Naive thymus-derived CD8-positive, alpha-beta T cell (primary cell): Measurements from ENCODE around the gene VDR. TPM values are rescaled to one million over a fixed set of nuclear protein-coding genes. Genes with fewer than 3 reads are reported as not detected.
"Not testable (repeated sequence)": the region's sequence is repeated elsewhere in the genome, so short reads cannot be mapped to it uniquely, and the experiment has no call there.

Experiments
- ATAC-seq, 2 donors: fragments of 150-1000 bp; cut with Tn5 transposase in 1 of 2; sonication (Bioruptor Pico), chemical (Tn5 transposase) in 1 of 2; 1 replicate in 1 of 2; 2 replicates in 1 of 2; pipeline ENCODE4 v1.10.0; 2021; ENCODE audit warnings: mild to moderate bottlenecking in 2 of 2, moderate library complexity in 2 of 2
- POLR2A ChIA-PET: fragments of 350-600 bp; sonication (Branson Sonifier 250); formaldehyde crosslinking; loops from one replicate; lab custom pipeline; 2021; ENCODE audit warnings: antibody characterized with exemption; lab: Charles Lee
- DNase-seq, 10 donors: peaks; one replicate each; pipeline versions ENCODE4 v3.0.0 to v3.0.0-alpha.2; 2020 to 2022
- H3K27ac Mint-ChIP-seq, 10 donors: one replicate each; pipeline ENCODE4 v1.8.0; 2020 to 2022; ENCODE audit warnings: mild to moderate bottlenecking in 10 of 10, mixed read lengths in 10 of 10, moderate library complexity in 4 of 10, inconsistent platforms in 1 of 10
- H3K27me3 Mint-ChIP-seq, 5 donors: one replicate each; pipeline ENCODE4 v1.8.0; 2021 to 2022; ENCODE audit warnings: mixed read lengths in 5 of 5
- H3K36me3 Mint-ChIP-seq, 3 donors: one replicate each; pipeline ENCODE4 v1.8.0; 2020 to 2022; ENCODE audit warnings: mixed read lengths in 3 of 3, mild to moderate bottlenecking in 2 of 3, inconsistent platforms in 1 of 3
- H3K4me1 Mint-ChIP-seq, 4 donors: one replicate each; pipeline ENCODE4 v1.8.0; 2021 to 2022; ENCODE audit warnings: mixed read lengths in 4 of 4
- H3K4me3 Mint-ChIP-seq, 10 donors: one replicate each; pipeline ENCODE4 v1.8.0; 2020 to 2022; ENCODE audit warnings: mild to moderate bottlenecking in 10 of 10, mixed read lengths in 10 of 10, moderate library complexity in 6 of 10, inconsistent platforms in 1 of 10
- H3K9me3 Mint-ChIP-seq, 9 donors: one replicate each; pipeline ENCODE4 v1.8.0; 2020 to 2022; ENCODE audit warnings: mixed read lengths in 9 of 9, mild to moderate bottlenecking in 3 of 9, inconsistent platforms in 1 of 9, moderate library complexity in 1 of 9
- polyA plus RNA-seq, 3 donors: library from polyadenylated mRNA; unstranded; fragments of 300-500 nt; fragmentation: Illumina TruSeq; gene quantifications; one replicate each; pipeline ENCODE4 v1.2.3, GENCODE V29; 2021
- total RNA-seq, 8 experiments: library from RNA in 2 of 8; stranded (reverse) in 2 of 8; gene quantifications; one replicate each; pipeline ENCODE4 v1.2.3 and lab custom pipeline; 2021 to 2026

VDR gene
- total and polyA plus RNA-seq, 5 experiments from 2014 or later: 0.49 to 0.73 TPM; not detected in 3

- POLR2A ChIA-PET: interaction anchor here (1.0 to 22.6 kb wide), 12 partner anchors 8 to 112 kb away, joined by 3 to 514 read pairs (median 6); partner anchors contain the start of gene RPAP3
- peaks cover 0 to 6% (median 1%) of the 10 kb centered on the region in 3 donors for H3K36me3 Mint-ChIP-seq
These were observed 86.2 kb downstream of the VDR start for GRCh38 chr12:47818467-47819137.

DNA sequence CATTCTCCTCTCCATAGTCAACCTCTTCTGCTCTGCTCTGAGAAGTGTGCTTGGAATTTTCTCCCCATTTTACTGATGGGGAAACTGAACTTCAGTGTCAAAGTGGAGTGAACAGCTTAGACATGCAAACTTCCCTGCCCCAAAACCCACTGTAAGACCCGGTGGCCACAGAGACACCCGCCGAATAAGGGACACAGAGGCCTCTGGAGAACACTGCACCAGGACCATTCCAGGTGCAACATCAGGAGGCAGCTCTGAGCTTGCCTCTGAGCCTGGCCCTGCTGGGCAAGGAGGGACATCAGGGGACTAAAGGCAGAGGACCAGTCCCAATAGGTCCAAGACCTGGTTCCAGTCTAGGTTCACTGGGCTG is 86.8 kb downstream of the VDR start:
- Mint-ChIP-seq H3K36me3 (peaks cover 0 to 6% (median 1%) of the 10 kb centered on the region in 3 donors), H3K27me3 (no peaks in the 10 kb centered on the region), H3K4me3 (peak overlapping the region; percentile 87 to 99 (median 95)), H3K9me3 (no peaks in the 10 kb centered on the region), H3K4me1 (peaks cover 56 to 90% (median 82%) of the 10 kb centered on the region in 4 donors), H3K27ac (peak overlapping the region; percentile 87 to 99 (median 94))
- POLR2A ChIA-PET: interaction anchor here (1.0 to 22.6 kb wide), 12 partner anchors 7 to 61 kb away, joined by 3 to 514 read pairs (median 5); no protein-coding TSS in a partner anchor
- no peak for DNase-seq
- ATAC-seq: no peak

More at GRCh38 chr12:47818467-47819137, 86.2 kb downstream of the VDR start:
- peak in 3 of 10 donors; percentile 53 to 73 (median 55) for DNase-seq
- peak; percentile 14 to 21 for ATAC-seq
- H3K4me1 Mint-ChIP-seq: peaks cover 56 to 90% (median 82%) of the 10 kb centered on the region in 4 donors
- H3K27ac Mint-ChIP-seq: peak overlapping the region; percentile 87 to 99 (median 94)
- peak overlapping the region; percentile 87 to 99 (median 95) for H3K4me3 Mint-ChIP-seq
- H3K27me3 Mint-ChIP-seq: no peaks in the 10 kb centered on the region
- no peaks in the 10 kb centered on the region for H3K9me3 Mint-ChIP-seq

GRCh38 chr12:47817272-47818006 is 87.4 kb downstream of the VDR start:
- Mint-ChIP-seq H3K4me1 (peaks cover 54 to 90% (median 81%) of the 10 kb centered on the region in 4 donors), H3K36me3 (peaks cover 0 to 6% (median 1%) of the 10 kb centered on the region in 3 donors), H3K27me3 (no peaks in the 10 kb centered on the region), H3K4me3 (peak overlapping the region; percentile 87 to 99 (median 95)), H3K9me3 (no peaks in the 10 kb centered on the region), H3K27ac (peak overlapping the region; percentile 87 to 99 (median 94))
- DNase-seq (no peak), ATAC-seq (no peak)
- POLR2A ChIA-PET: interaction anchor here (0.6 to 22.6 kb wide), 14 partner anchors 7 to 1111 kb away, joined by 3 to 514 read pairs (median 4); no protein-coding TSS in a partner anchor

- H3K4me3 Mint-ChIP-seq: peak overlapping the region; percentile 87 to 99 (median 95)
- H3K27ac Mint-ChIP-seq: peak overlapping the region; percentile 93 to 99 (median 96)
- no peak for ATAC-seq
- no peaks in the 10 kb centered on the region for H3K27me3 Mint-ChIP-seq
- no peaks in the 10 kb centered on the region for H3K9me3 Mint-ChIP-seq
- POLR2A ChIA-PET: interaction anchor here (0.6 to 22.6 kb wide), 12 partner anchors 6 to 1112 kb away, joined by 3 to 514 read pairs (median 4); no protein-coding TSS in a partner anchor
- H3K36me3 Mint-ChIP-seq: peaks cover 0 to 6% (median 1%) of the 10 kb centered on the region in 3 donors
- peaks cover 50 to 90% (median 81%) of the 10 kb centered on the region in 4 donors for H3K4me1 Mint-ChIP-seq
- DNase-seq: no peak
These were observed 88.2 kb downstream of the VDR start for GRCh38 chr12:47816403-47817271.

DNA sequence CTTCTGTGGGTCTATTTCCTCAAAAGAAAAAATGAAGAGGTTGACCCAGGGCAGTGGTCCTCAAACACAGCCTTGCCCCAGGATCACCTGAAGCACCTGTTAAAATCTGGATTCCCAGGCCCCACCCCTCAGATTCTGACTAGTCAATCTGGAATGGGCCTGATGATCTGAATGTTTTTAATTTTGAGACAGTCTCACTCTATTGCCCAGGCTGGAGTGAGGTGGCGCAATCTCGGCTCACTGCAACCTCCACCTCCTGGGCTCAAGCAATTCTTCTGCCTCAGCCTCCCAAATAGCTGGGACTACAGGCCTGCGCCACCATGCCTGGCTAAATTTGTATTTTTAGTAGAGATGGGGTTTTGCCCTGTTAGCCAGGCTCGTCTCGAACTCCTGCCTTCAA is 89.3 kb downstream of the VDR start:
- H3K36me3 Mint-ChIP-seq, ATAC-seq, DNase-seq, H3K27me3 Mint-ChIP-seq, H3K9me3 Mint-ChIP-seq: not testable (repeated sequence)
- Mint-ChIP-seq H3K4me3 (peak overlapping the region; percentile 41 to 99 (median 88)), H3K27ac (peak overlapping the region; percentile 85 to 99 (median 96)), H3K4me1 (peaks cover 50 to 90% (median 82%) of the 10 kb centered on the region in 4 donors)
- POLR2A ChIA-PET: interaction anchor here (0.7 to 22.6 kb wide), 3 partner anchors 16 to 389 kb away, joined by 3 to 514 read pairs (median 18); no protein-coding TSS in a partner anchor

DNA sequence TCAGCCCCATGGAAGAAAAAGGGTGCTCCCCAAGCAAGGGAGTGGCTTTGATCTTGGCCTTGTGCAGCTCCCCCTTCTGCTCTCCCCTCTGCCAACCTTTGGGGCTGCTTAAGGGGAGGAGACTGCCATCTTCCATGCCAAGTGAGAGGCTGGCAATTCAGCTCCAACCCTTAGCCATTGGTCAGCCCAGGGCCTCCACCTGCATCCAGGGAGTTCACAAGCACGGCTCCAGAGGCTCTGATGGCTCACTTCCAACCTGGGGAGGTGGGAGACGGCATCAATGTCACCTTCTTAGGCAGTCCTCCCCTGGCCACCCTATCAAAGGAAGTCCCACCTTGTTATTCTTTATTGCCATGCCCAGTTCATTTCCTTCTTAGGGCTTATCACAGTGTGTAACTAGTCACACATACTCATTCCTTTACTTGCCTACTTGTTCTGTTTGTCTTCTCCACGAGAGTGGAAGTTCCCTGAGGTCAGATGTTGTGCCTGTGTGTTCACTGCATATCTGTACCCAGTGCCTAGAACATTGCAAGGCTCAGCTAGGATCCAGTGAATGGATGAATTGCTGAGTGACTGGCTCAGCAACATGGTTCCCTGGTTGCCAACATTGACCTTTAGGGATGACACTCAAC is 90.1 kb downstream of the VDR start:
- no peak for DNase-seq
- POLR2A ChIA-PET: interaction anchor here (0.8 to 22.6 kb wide), 7 partner anchors 5 to 35 kb away, joined by 3 to 514 read pairs (median 18); partner anchors contain the start of gene HDAC7
- no peaks in the 10 kb centered on the region for H3K9me3 Mint-ChIP-seq
- no peak for ATAC-seq
- peak overlapping the region; percentile 85 to 99 (median 96) for H3K27ac Mint-ChIP-seq
- H3K4me3 Mint-ChIP-seq: peak overlapping the region; percentile 61 to 99 (median 88)
- no peaks in the 10 kb centered on the region for H3K27me3 Mint-ChIP-seq
- H3K36me3 Mint-ChIP-seq: peaks cover 0 to 6% (median 3%) of the 10 kb centered on the region in 3 donors
- H3K4me1 Mint-ChIP-seq: peaks cover 50 to 90% (median 86%) of the 10 kb centered on the region in 4 donors

DNA sequence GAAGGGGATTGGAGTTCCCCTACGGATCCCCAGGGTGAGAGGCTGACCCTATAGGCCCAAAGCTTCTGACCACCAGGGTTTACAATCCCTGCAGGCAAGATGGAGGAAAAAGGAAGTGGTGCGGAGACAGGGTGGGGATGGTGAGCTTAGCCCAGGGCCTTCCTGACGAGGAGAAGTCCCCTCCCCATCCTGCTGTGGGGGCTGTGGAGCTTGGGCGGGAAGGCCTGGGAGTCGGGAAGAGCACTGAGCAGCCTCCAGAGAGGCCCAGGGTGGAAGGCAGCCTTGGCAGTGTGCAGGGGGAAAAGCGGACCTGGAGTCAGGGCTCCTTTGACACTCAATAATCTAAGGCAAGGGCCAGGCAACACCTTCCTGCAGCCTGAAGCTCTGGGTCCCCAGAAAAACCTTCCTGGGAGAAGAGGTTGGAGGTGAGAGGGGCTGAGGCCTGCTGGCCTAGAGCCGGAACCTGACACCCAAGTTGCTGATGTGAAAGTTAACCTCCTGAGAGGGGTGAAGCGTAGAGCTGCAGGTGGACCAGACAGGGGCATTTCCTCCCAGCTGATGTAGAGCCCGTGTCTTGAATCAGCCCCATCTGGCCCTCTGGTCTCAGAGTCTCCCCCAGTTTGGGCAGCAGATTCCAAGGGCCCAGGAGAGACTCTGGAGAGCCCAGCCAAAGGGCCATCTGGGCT is 91.1 kb downstream of the VDR start:
- Mint-ChIP-seq H3K27me3 (no peaks in the 10 kb centered on the region), H3K4me1 (peaks cover 56 to 97% (median 93%) of the 10 kb centered on the region in 4 donors), H3K4me3 (peak overlapping the region; percentile 81 to 99 (median 88)), H3K36me3 (peaks cover 0 to 6% (median 3%) of the 10 kb centered on the region in 3 donors), H3K9me3 (no peaks in the 10 kb centered on the region), H3K27ac (peak overlapping the region; percentile 92 to 99 (median 98))
- POLR2A ChIA-PET: interaction anchor here (0.6 to 22.6 kb wide), 13 partner anchors 6 to 618 kb away, joined by 3 to 514 read pairs (median 10); partner anchors contain the start of genes HDAC7 and RPAP3
- ATAC-seq: no peak
- DNase-seq: no peak

GRCh38 chr12:47812797-47813510 is 91.8 kb downstream of the VDR start:
- Mint-ChIP-seq H3K9me3 (no peaks in the 10 kb centered on the region), H3K36me3 (peaks cover 0 to 6% (median 3%) of the 10 kb centered on the region in 3 donors), H3K27ac (peak overlapping the region; percentile 92 to 99 (median 98)), H3K27me3 (no peaks in the 10 kb centered on the region), H3K4me3 (peak overlapping the region; percentile 81 to 99 (median 88)), H3K4me1 (peaks cover 55 to 97% (median 94%) of the 10 kb centered on the region in 4 donors)
- POLR2A ChIA-PET: interaction anchor here (0.5 to 22.6 kb wide), 17 partner anchors 7 to 1039 kb away, joined by 3 to 514 read pairs (median 8); partner anchors contain the start of genes ASB8, HDAC7 and RPAP3
- DNase-seq (peak; percentile 68 to 96 (median 88)), ATAC-seq (peak; percentile 64 to 77)

DNA sequence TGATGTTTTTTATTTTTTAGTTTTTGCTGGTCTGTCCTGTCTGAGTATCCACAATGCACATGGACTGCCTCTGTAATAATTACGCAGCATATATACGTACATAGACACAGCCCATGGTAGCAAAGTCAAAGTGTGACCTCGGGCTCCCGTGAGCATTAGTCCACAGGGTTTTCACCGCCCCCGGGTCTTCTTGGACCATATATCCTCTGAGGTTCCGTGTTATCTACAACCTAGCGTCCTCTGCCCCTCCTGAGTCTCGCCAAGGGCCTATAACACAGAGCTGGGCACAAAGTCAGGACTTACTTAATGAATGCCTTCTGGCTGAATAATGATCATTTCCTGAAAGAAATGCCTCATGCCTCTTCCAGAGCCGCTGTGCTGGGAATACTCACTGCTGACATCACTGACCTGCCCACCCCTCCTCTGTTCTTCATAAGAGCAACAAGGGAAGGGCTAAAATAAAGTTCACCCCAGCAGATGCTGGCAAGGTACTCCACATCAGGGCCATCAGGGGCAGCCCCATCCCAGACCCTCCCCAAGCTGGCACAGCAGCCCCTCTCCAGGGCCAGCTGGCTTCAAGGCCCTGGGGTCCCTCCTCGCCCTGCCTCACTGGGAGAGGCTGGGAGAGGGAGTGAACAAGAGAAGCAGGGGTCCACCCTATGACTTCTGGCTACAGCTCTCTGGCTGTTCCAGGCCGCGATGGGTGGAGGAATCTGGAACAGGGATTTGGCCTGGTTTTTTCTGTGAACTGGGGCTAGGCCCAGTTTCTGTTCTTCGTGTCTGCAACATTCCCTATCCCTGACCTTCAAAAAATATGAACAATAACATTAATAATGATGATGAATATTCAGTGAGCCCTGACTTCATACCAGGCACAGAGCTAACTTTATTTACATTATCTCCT is 93.0 kb downstream of the VDR start:
- Mint-ChIP-seq H3K27ac (peak overlapping the region; percentile 94 to 99 (median 98)), H3K36me3 (peaks cover 0 to 2% (median 0%) of the 10 kb centered on the region in 3 donors), H3K9me3 (no peaks in the 10 kb centered on the region), H3K27me3 (no peaks in the 10 kb centered on the region), H3K4me3 (peak overlapping the region; percentile 81 to 99 (median 88)), H3K4me1 (peaks cover 56 to 97% (median 94%) of the 10 kb centered on the region in 4 donors)
- ATAC-seq (no peak), DNase-seq (no peak)
- POLR2A ChIA-PET: interaction anchor here (0.5 to 22.6 kb wide), 15 partner anchors 7 to 392 kb away, joined by 3 to 514 read pairs (median 8); partner anchors contain the start of genes ASB8, HDAC7 and RPAP3
